Epithelial cell of esophagus (primary cell): Measurements from ENCODE around the gene KRT26.
A peak's percentile ranks its signal among the peaks of the same experiment; 100 is the strongest.

ENCODE experiments used
- DNase-seq: peaks from one replicate; pipeline ENCODE4 v3.0.0; 2010; ENCODE audit warnings: low read depth
- H3K4me3 ChIP-seq: 2 replicates; pipeline ENCODE4 v1.5.1; 2011; ENCODE audit warnings: mild to moderate bottlenecking, low read length, control low read depth
- TF ChIP-seq, protein P1 (sequence below): IDR thresholded peaks from 2 replicates; pipeline ENCODE4 v1.5.1; 2011; ENCODE audit warnings: low read depth, mild to moderate bottlenecking, low read length, control low read depth, inconsistent platforms; ENCODE audit not compliant: insufficient read depth; ENCODE audit errors: missing control alignments

Gene KRT26

DNA sequence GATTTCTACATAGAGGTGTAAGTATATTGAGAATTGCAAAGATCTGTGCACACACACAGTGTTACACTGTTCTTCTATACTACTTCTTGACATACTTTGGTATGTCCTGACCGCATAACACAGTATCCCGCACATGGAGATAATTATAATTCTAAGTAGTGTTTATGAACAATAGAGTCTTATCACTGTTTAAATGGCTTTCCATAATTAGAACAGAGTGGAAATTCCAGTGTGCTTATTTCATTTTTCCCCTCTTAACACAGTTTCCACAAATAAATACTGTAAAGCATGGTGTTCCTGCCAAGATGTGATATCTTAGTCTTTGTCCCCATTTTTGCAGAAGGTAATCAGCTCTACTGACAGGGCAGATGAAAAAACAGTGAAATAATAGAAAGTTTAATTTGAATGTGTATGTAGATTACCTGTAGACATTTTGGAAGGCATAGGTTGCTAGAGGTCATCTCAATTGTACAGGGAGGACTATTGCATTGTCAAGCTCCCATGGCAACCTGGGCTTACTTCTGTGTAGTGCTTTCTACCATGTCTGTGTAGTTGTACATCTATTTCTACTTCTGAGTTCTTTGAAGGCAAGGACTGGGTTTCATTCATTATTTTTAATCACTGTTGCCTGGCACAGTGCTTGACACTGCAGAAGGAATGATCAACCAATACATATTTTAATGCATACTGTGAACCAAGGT is 37.9 kb upstream of the KRT26 start:
- no peak overlapping the region for H3K4me3 ChIP-seq
- no peak for DNase-seq
- TF ChIP-seq, protein P1, sequence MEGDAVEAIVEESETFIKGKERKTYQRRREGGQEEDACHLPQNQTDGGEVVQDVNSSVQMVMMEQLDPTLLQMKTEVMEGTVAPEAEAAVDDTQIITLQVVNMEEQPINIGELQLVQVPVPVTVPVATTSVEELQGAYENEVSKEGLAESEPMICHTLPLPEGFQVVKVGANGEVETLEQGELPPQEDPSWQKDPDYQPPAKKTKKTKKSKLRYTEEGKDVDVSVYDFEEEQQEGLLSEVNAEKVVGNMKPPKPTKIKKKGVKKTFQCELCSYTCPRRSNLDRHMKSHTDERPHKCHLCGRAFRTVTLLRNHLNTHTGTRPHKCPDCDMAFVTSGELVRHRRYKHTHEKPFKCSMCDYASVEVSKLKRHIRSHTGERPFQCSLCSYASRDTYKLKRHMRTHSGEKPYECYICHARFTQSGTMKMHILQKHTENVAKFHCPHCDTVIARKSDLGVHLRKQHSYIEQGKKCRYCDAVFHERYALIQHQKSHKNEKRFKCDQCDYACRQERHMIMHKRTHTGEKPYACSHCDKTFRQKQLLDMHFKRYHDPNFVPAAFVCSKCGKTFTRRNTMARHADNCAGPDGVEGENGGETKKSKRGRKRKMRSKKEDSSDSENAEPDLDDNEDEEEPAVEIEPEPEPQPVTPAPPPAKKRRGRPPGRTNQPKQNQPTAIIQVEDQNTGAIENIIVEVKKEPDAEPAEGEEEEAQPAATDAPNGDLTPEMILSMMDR = no peak

DNA sequence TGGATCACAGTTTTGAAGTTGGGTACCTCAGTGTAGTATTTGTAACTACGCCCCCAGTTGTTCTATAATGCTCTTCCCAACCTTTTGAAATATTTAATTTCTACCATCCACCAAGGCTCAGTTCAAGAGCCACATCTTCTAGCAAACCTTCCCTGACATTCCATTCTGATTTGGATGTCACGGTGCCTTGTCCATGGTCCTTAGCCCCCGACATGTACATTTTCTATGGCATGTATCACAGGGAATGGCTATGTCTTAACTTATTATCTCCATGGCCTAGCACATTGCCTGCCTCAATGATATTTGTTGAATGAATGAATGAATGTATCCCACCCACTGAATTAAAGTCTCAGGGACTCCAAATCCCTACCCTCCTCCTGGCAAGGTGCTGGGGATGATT is 34.1 kb upstream of the KRT26 start:
- DNase-seq = no peak
- TF ChIP-seq, protein P1 = no peak
- H3K4me3 ChIP-seq = no peak overlapping the region

DNA sequence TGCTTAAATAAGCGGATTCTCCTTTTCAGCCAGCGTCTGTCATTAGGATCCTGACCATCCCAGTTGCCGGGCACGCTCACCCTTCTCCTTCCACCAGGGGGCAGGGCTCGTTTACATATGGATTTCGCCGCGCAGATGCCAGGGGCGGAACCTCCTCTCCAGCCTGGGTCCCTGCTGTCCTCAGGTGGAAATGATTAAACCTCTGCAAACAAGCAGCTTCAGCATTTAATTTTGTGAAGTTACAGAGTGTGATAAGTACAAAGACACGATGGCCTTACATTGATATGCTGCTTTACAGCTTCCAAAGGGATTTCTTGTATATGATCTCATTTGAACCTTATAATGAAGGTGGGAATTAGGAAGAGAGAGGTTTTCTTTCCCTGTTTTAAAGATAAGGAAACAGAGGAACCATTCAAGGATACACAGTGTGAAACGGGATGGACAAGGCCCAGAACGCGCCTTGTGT is 31.6 kb upstream of the KRT26 start:
- TF ChIP-seq, protein P1 = peak; percentile 93
- H3K4me3 ChIP-seq = no peak overlapping the region
- peak; percentile 86 for DNase-seq

DNA sequence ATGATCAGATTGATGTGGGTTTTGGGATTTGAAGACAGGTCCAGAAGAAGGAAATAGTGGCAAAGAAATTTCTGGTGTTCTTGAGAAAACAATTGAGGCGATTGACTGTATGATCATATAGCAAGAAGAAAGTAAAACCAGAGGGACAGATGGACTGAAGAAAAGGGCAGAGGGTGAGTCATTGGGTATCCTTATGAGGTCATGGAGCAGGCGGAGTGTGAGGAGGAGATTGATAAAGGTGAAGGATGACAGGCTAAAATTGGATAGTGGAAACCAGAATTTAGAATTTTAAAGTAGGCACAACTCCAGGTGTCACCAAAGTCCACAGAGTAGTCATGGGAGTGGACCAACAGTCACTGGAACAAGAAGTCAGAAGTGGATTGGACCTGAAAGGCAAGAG is 29.2 kb upstream of the KRT26 start:
- no peak for DNase-seq
- TF ChIP-seq, protein P1 = no peak
- H3K4me3 ChIP-seq = no peak overlapping the region

DNA sequence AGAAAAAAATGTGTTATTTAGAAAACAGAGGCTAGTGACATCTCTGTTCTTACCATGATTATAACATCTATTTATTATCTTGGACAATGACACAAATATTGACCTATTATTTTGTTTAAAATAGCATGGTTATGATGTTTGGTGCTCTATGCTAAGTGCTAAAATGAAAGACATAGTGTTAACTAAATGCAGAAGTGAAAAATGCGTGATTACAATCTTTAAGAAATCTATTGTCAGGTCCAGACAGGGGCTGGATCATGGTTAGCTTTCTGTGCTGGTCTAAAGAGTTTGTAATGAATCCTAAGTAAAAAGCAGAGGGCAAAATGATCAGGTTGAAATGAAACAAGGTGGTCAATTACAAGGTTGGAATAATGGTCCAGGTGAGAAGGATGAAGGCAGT is 28.4 kb upstream of the KRT26 start:
- TF ChIP-seq, protein P1 = no peak
- no peak overlapping the region for H3K4me3 ChIP-seq

DNA sequence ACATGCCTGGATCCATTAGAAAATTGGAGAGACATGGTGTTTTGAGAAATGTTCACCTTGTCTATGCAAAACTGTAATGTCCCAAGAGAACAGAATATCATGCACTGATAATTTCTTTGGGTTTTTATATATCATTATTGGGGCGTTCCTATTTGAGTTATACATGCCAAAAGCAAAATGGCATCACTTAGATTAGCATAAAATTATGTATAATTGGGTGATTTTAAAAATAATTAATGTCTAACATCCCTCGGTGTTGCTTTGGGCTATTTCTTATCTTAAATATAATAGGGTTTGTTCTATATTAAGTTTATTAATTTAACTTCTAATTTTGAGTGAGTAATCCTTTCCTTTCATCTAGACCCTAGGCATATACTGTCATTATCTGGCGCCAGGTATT is 27.9 kb upstream of the KRT26 start, which contains the start of gene KRT28:
Gene KRT28 (minus strand): TSS at position 101 of the 400 bp plus-strand sequence. CDS start 66 bp downstream, at position 35.
- DNase-seq = no peak
- TF ChIP-seq, protein P1 = no peak
- H3K4me3 ChIP-seq = no peak within 1 kb of the TSS

More for the DNA sequence above, 28.4 kb upstream of the KRT26 start:
- DNase-seq = no peak

DNA sequence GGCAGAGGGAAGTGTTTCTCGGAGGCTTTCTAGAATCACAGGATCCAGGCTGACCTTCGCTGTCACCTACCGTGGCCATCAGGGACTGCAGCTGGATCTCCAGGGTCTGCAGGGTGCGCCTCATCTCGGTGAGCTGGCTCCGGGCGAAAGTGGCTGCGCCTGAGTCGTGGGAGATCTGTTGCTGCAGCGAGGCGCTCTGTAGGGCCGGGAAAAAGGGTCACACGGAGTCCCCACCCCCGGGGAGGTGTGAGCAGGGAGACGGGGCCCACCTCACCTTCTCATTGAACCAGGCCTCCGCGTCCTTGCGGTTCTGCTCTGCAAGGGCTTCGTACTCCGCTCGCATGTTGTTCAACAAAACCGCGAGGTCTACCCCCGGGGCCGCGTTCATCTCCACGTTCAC is 24.8 kb upstream of the KRT26 start:
- DNase-seq = no peak
- H3K4me3 ChIP-seq = no peak overlapping the region
- TF ChIP-seq, protein P1 = no peak
